HL-60 (cell line): ENCODE measurements around the gene METTL3.

Experiments used
- CTCF ChIP-seq: IDR thresholded peaks from one replicate; pipeline ENCODE4 v1.5.1; 2011; ENCODE audit warnings: low read length, control low read depth, inconsistent platforms; ENCODE audit not compliant: insufficient read depth
- GABPA ChIP-seq: IDR thresholded peaks from 2 replicates; pipeline ENCODE4 v1.6.1; 2012; ENCODE audit warnings: low read depth
- POLR2AphosphoS5 ChIP-seq: IDR thresholded peaks from 2 replicates; pipeline ENCODE4 v1.6.1; 2012; ENCODE audit warnings: low read depth
- REST ChIP-seq: IDR thresholded peaks from 2 replicates; pipeline ENCODE4 v1.6.1; 2012; ENCODE audit warnings: low read depth; ENCODE audit not compliant: insufficient replicate concordance

- TF ChIP-seq POLR2AphosphoS5, result no peak
- no peak for TF ChIP-seq CTCF
- no peak for TF ChIP-seq REST
- TF ChIP-seq GABPA, result no peak
Measured at GRCh38 chr14:21505012-21505553, 6.1 kb downstream of the METTL3 start.
